MM.1S (cell line): ENCODE results near the gene XYLT1.

Experiments used
- EZH2 ChIP-seq: fragments of 300-600 bp; sonication (generic); optimal IDR thresholded peaks from 2 replicates; pipeline ENCODE3; 2017; ENCODE audit warnings: low read depth, mild to moderate bottlenecking, antibody characterized with exemption, low read length, mixed read lengths
- TF ChIP-seq, protein P1 (sequence below): fragments of 300-600 bp; sonication (generic); IDR thresholded peaks from 2 replicates; pipeline ENCODE4 v1.5.1; 2016; ENCODE audit warnings: antibody characterized with exemption, low read length, mixed read lengths

DNA sequence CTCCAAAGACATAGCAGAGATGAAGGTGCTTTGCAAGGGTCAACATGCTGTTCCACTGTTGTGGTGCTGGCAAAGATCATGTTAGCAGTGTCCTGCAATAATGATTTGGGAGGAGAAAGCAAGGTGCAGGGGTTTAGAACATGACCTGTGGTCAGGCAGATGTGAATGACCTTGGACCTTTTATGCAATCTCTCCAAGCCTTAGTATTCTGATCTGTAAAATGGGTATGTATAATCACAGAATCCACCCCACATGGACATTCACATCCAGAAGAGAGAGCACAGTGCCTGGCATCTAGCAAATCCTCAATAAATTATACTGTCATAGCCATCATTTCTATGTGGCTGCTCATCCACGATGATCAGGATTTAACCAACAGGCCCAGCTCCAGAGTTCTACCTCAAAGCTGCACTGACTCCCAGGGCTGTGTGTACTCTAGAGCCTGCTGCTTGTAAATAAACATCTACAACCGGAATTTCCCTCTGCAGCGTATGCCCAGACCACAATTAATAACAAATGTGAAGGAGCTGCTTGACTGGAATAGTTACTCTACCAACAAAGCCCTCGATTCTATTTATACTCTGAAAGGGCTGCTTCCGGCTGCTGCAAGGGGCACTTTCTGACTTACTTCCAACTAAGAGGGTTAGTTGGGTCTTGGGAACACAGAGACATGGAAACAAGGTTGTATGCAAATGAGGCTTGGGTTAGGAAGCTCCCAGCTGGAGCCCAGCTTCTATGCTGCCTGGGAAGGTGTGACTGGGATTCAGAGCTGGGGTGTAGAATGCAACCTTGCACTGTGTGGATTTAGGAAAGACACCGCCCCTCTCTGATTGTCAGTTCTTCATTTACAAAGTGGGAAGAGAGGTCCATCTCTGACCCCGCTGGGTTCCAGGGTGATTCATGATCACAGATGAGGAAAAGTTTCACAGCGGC, 265.2 kb downstream of the XYLT1 start:
- TF ChIP-seq, protein P1, sequence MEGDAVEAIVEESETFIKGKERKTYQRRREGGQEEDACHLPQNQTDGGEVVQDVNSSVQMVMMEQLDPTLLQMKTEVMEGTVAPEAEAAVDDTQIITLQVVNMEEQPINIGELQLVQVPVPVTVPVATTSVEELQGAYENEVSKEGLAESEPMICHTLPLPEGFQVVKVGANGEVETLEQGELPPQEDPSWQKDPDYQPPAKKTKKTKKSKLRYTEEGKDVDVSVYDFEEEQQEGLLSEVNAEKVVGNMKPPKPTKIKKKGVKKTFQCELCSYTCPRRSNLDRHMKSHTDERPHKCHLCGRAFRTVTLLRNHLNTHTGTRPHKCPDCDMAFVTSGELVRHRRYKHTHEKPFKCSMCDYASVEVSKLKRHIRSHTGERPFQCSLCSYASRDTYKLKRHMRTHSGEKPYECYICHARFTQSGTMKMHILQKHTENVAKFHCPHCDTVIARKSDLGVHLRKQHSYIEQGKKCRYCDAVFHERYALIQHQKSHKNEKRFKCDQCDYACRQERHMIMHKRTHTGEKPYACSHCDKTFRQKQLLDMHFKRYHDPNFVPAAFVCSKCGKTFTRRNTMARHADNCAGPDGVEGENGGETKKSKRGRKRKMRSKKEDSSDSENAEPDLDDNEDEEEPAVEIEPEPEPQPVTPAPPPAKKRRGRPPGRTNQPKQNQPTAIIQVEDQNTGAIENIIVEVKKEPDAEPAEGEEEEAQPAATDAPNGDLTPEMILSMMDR, result no peak
- TF ChIP-seq EZH2, result no peak
